Motor neuron (in vitro differentiated cells): Measurements from ENCODE around the gene ACAP2. TPM values are rescaled to one million over a fixed set of nuclear protein-coding genes. Genes with fewer than 3 reads are reported as not detected.
A peak's percentile ranks its signal among the peaks of the same experiment; 100 is the strongest.
"Not testable (repeated sequence)": the region's sequence is repeated elsewhere in the genome, so short reads cannot be mapped to it uniquely, and the experiment has no call there.

Source experiments
- ATAC-seq, 8 experiments: fragments of 200-7000 bp; cut with Tn5 transposase; replicated peaks in 6 of 8; 2 replicates each; pipeline ENCODE4 v1.8.0; 2021; ENCODE audit warnings: mild to moderate bottlenecking in 8 of 8, moderate library complexity in 8 of 8
- H3K27ac ChIP-seq, 2 donors: fragments of 250-450 bp; sonication (Bioruptor Pico); 2 replicates each; pipeline ENCODE4 v1.9.0; 2021; ENCODE audit warnings: antibody characterized with exemption in 2 of 2, mild to moderate bottlenecking in 2 of 2, moderate library complexity in 1 of 2
- H3K4me1 ChIP-seq, 2 donors: fragments of 250-450 bp; sonication (Bioruptor Pico); replicated peaks in 1 of 2; 2 replicates each; pipeline ENCODE4 v1.6.1; 2021; ENCODE audit warnings: antibody characterized with exemption in 2 of 2, mild to moderate bottlenecking in 2 of 2, moderate library complexity in 1 of 2
- H3K4me3 ChIP-seq, 5 donors: fragments of 250-450 bp; sonication (Bioruptor Pico); 2 replicates each; pipeline ENCODE4 v1.9.0; 2021; ENCODE audit warnings: antibody characterized with exemption in 5 of 5, mild to moderate bottlenecking in 5 of 5, moderate library complexity in 4 of 5
- WGBS, 10 experiments: fragments of 450-650 bp; shearing (Covaris generic); methylation state at CpG; one replicate each; pipeline ENCODE4 v1.0.0; 2022; 5-methylcytosine and 5-hydroxymethylcytosine counted together
- in situ Hi-C, 9 experiments: fragments of 400-800 bp; cut with MboI; loops; one replicate each; pipeline ENCODE4 v1.15.0; 2021; ENCODE audit warnings: low sequenced_read_pairs in 9 of 9, low pct_unique_long_range_greater_than_20kb in 2 of 9; ENCODE audit not compliant: unreplicated experiment in 9 of 9
- total RNA-seq, 8 experiments: library from RNA; unstranded; fragments of 300-600 nt; gene quantifications; 2 replicates each; pipeline versions ENCODE4 v1.2.3 to v1.2.4, GENCODE V29; 2022

Gene ACAP2
- total RNA-seq, 8 experiments from 2014 or later = 35.8 to 75.8 (median 52.7) TPM

GRCh38 chr3:195357797-195358196 is 85.0 kb downstream of the ACAP2 start:
- in situ Hi-C loops, H3K4me3 ChIP-seq, H3K27ac ChIP-seq, H3K4me1 ChIP-seq, ATAC-seq: not testable (repeated sequence)
- WGBS, 10 experiments = no CpG with 5 or more reads among the region's 2 CpGs

DNA sequence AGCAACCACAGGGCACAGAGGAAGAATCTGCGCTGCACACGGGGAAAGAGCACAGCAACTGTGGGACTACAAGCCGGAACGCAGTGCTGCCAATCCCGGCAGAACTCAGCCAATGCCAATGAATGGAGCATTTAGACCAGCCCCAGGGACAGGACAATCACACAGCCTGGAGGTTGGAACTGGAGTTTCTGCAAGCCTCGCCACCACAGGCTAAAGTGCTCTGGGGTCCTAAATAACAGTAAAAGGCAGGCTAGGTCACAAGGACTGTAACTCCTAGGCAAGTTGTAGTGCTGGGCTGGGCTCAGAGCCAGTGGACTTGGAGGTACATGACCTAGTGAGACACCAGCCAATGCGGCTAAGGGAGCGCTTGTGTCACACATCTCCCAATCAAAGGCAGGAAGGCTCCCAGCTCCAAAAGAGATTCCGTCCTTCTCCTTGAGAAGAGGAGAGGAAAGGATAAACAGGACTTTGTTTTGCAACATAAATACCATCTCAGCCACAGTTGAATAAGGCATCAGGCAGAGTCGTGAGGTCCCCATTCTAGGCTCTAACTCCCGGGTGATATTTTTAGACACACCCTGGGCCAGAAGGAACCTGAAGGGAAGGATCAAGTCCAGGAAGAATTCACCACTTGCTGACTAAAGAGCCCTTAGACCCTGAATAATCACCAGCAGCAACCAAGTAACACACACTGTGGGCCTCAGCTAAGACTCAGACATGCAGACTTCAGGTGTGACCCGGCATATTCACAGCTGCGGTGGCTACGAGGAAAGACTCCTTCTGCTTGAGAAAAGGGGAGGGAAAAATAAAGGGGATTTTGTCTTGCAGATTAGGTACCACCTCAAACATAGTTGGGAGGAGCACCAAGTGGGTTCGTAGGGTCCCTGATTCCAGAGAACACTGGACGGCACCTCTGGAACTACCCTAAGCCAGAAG is 86.4 kb downstream of the ACAP2 start:
- WGBS, 10 experiments = 20 to 100% (median 84%) methylated on average over 1 to 12 of the region's 16 CpGs; no CpG with 5 or more reads in 1 of the 10 experiments
- peak in 3 of 8 experiments; percentile 32 to 92 (median 59) for ATAC-seq
- Histone ChIP-seq H3K4me3 (no peak overlapping the region), H3K4me1 (peaks cover 0 to 9% of the 10 kb centered on the region in 2 donors), H3K27ac (no peak overlapping the region)
- in situ Hi-C loops = no loop called here

DNA sequence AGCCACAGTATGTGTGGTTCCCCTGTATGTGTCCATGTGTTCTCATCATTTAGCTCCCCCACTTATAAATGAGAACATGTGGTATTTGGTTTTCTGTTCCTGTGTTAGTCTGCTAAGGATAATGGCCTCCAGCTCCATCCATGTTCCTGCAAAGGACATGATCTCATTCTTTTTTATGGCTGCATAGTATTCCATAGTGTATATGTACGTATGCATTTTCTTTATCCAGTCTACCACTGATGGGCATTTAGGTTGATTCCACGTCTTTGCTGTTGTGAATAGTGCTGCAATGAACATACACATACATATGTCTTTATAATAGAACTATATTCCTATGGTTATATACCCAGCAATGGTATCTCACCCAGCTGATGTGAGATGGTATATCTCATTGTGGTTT is 88.8 kb downstream of the ACAP2 start:
- H3K27ac ChIP-seq, ATAC-seq, H3K4me1 ChIP-seq, H3K4me3 ChIP-seq, in situ Hi-C loops: not testable (repeated sequence)
- WGBS, 10 experiments = 0 to 100% (median 93%) methylated on average over 1 to 2 of the region's 2 CpGs; no CpG with 5 or more reads in 5 of the 10 experiments

- Histone ChIP-seq H3K27ac (peak overlapping the region in 1 of 2 donors; percentile 10), H3K4me1 (peaks cover 0 to 9% of the 10 kb centered on the region in 2 donors), H3K4me3 (no peak overlapping the region)
- ATAC-seq = peak in 5 of 8 experiments; percentile 51 to 98 (median 85)
- 71 to 100% (median 92%) methylated on average over 1 to 4 of the region's 4 CpGs; no CpG with 5 or more reads in 2 of the 10 experiments for WGBS, 10 experiments
- in situ Hi-C loops = no loop called here
Measured at GRCh38 chr3:195352895-195353488, 89.8 kb downstream of the ACAP2 start.

- in situ Hi-C loops = no loop called here
- Histone ChIP-seq H3K27ac (no peak overlapping the region), H3K4me1 (no peaks in the 10 kb centered on the region), H3K4me3 (no peak overlapping the region)
- WGBS, 10 experiments = 66 to 100% (median 93%) methylated on average over 2 to 5 of the region's 5 CpGs
- peak in 1 of 8 experiments; percentile 25 for ATAC-seq
Measured at GRCh38 chr3:195348426-195349115, 94.2 kb downstream of the ACAP2 start.

DNA sequence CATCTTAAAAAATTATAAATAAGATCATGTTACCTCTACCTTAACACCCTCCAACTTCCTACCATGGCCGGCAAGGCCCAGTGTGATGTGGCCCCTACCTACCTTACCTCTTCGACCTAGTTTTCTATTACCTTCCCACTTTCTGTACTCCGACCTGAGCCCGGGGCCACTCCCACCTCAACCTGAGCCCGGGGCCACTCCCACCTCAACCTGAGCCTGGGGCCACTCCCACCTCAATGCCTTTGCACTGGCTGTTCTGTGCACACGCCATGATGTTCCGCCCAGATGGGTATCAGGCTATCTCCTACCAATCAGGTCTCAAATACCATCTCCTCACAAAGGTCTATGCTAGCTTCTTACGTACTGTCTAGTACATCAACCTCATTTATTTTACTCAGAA is 105.1 kb downstream of the ACAP2 start:
- H3K4me1 ChIP-seq = no peaks in the 10 kb centered on the region
- WGBS, 10 experiments = 93 to 100% (median 100%) methylated on average over 1 to 8 of the region's 8 CpGs; no CpG with 5 or more reads in 1 of the 10 experiments
- H3K27ac ChIP-seq = no peak overlapping the region
- ATAC-seq = no peak
- in situ Hi-C loops = no loop called here
- no peak overlapping the region for H3K4me3 ChIP-seq

DNA sequence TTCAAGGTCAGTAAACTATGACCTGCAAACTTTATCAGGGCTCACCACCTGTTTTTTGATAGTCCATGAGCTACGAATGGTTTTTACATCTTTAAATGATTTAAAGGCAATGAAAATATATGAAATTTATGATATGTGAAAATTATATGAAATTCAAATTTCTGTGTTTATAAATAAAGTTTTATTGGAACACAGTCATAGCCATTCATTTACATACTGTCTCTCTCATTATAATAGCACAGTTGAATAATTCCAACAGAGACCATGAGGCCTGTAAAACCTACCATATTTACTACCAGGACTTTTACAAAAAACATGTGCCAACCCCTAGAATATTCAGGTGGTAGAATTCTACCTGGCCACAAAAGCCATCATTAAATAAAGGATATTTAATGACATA is 107.9 kb downstream of the ACAP2 start:
- H3K4me3 ChIP-seq = no peak overlapping the region
- no peak for ATAC-seq
- WGBS, 10 experiments = 58 to 100% (median 100%) methylated on average over 1 of the region's 1 CpG; no CpG with 5 or more reads in 1 of the 10 experiments
- no peak overlapping the region for H3K27ac ChIP-seq
- no peaks in the 10 kb centered on the region for H3K4me1 ChIP-seq
- in situ Hi-C loops = no loop called here

GRCh38 chr3:195319060-195319459 is 123.8 kb downstream of the ACAP2 start:
- 80 to 100% (median 90%) methylated on average over 1 to 3 of the region's 5 CpGs; no CpG with 5 or more reads in 5 of the 10 experiments for WGBS, 10 experiments
- in situ Hi-C loops = no loop called here
- no peak overlapping the region for H3K4me3 ChIP-seq
- ATAC-seq = no peak
- no peak overlapping the region for H3K27ac ChIP-seq
- no peaks in the 10 kb centered on the region for H3K4me1 ChIP-seq

DNA sequence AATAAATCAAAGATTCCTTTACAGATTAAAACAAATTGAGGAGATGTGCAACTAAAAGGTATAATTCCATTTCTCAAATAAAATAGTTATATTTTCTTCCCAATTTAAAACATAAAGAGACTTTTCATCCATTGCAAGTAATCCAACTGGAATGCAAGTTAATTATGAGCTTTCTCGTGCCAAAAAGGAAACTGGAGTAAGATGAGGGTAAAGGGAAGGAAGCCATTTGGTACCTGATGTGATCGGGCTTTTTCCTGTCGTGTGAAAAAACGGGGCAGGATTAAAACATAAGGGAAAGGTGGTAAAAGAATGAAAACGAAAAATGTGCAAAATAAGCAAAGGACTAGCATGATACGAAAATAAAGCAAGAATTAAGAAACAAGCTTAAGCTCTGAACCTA is 130.1 kb downstream of the ACAP2 start:
- no peak for ATAC-seq
- Histone ChIP-seq H3K4me1 (no peaks in the 10 kb centered on the region), H3K4me3 (no peak overlapping the region), H3K27ac (no peak overlapping the region)
- in situ Hi-C loops = no loop called here
- 82 to 98% (median 89%) methylated on average over 5 to 6 of the region's 6 CpGs for WGBS, 10 experiments

DNA sequence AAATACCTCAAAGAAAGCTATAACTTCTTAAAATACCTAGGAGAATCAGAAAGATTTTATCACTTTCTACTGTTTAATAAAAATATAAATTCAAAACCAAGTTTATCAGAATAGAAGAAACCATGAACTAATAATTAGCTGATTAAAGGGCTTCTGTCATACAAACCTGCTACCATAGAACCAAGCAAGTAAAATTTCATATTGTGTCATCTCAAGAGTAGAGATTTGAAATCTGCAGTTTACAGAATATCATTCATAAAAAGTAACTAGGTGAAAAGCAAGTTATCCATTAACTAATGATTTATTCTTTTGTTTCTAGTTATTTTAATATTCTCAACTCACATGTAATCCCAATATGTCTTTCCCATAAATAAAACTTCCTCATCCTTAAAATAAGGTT is 135.1 kb downstream of the ACAP2 start:
- no peak overlapping the region for H3K4me3 ChIP-seq
- no peak overlapping the region for H3K27ac ChIP-seq
- no peak for ATAC-seq
- no peaks in the 10 kb centered on the region for H3K4me1 ChIP-seq
- in situ Hi-C loops = no loop called here

- no peak overlapping the region for H3K27ac ChIP-seq
- 82 to 100% (median 97%) methylated on average over 1 to 4 of the region's 4 CpGs for WGBS, 10 experiments
- in situ Hi-C loops = no loop called here
- no peaks in the 10 kb centered on the region for H3K4me1 ChIP-seq
- H3K4me3 ChIP-seq = no peak overlapping the region
- ATAC-seq = no peak
Measured at GRCh38 chr3:195306369-195306768, 136.5 kb downstream of the ACAP2 start.

DNA sequence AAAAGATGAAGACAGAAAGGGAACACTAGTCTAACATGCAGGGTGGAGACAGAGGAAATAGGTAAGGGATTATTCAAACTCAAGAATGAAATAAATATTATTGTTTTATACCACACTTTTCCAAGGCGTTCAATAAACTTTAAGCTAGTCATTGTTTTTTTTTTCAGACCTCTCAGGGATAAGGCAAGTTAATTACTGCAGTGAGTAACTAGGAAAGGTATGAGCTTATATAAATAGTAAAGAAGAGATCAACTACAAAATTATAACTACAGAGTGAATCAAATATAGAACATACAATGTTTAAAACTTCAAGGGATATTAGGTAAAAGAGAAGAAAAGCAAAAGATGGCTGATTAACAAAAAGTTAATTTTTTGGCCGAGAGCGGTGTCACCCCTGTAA is 140.4 kb downstream of the ACAP2 start:
- in situ Hi-C loops = no loop called here
- H3K27ac ChIP-seq = no peak overlapping the region
- no peaks in the 10 kb centered on the region for H3K4me1 ChIP-seq
- ATAC-seq = no peak
- 77 to 100% (median 95%) methylated on average over 1 to 3 of the region's 3 CpGs for WGBS, 10 experiments
- no peak overlapping the region for H3K4me3 ChIP-seq

DNA sequence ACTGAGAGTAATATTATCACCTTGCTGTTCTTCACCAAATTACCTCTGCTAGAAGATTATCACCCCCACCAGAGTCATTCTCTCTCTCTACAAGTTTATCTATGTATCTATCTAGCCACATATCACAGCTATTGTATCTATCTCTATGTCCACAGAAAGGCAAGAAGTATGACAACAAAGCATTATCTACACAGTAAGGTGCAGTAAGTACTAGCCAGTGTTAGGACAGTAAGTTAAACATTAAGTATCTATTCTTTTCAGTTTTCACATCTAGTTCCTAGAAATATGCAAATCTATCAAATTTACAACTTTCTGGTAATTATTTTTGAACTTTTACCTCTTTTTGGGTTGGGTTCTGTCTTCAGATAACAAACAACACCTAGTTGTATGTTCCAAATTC is 145.4 kb downstream of the ACAP2 start:
- ATAC-seq = no peak
- Histone ChIP-seq H3K4me1 (no peaks in the 10 kb centered on the region), H3K4me3 (no peak overlapping the region), H3K27ac (no peak overlapping the region)
- in situ Hi-C loops = loop anchor here in 2 of 9 experiments (25.0 kb wide), 1 partner anchor 215 kb away; no protein-coding TSS in a partner anchor
